H1 (cell line): ENCODE results near the gene TCEA2. TPM values are rescaled to one million over a fixed set of nuclear protein-coding genes. Genes with fewer than 3 reads are reported as not detected.

Source experiments
- CTCF ChIA-PET: fragments of 300-600 bp; sonication (Branson Sonifier 250); formaldehyde crosslinking; loops from one replicate; lab custom pipeline; 2021; ENCODE audit not compliant: partially characterized antibody; lab: Charles Lee
- POLR2A ChIA-PET: fragments of 300-600 bp; sonication (Branson Sonifier 250); formaldehyde crosslinking; loops from one replicate; lab custom pipeline; 2021; ENCODE audit warnings: inconsistent platforms; ENCODE audit not compliant: partially characterized antibody; lab: Charles Lee
- DNase-seq, 2 experiments: peaks; one replicate each; pipeline versions ENCODE4 v3.0.0 to v3.0.0-alpha.2; 2010 to 2022; ENCODE audit warnings: low spot score in 2 of 2, low read depth in 1 of 2, mixed read lengths in 1 of 2
- FAIRE-seq: peaks from 2 replicates; lab custom pipeline; 2011; peaks lifted over from hg19 to GRCh38; lab: Jason Lieb, UNC
- H2AFZ ChIP-seq: 2 replicates; pipeline ENCODE4 v1.8.1; 2012; ENCODE audit warnings: low read length, inconsistent platforms
- H2AK5ac ChIP-seq: 2 replicates; pipeline ENCODE4 v1.6.1; 2013; ENCODE audit warnings: low read depth, low read length
- H2BK120ac ChIP-seq: replicated peaks from 2 replicates; pipeline ENCODE3; 2013; ENCODE audit warnings: low read depth, low read length, inconsistent platforms
- H2BK12ac ChIP-seq: 2 replicates; pipeline ENCODE4 v1.6.1; 2013; ENCODE audit warnings: low read depth, low read length
- H2BK15ac ChIP-seq: 2 replicates; pipeline ENCODE4 v1.6.1; 2013; ENCODE audit warnings: low read length
- H2BK20ac ChIP-seq: 2 replicates; pipeline ENCODE4 v1.6.1; 2013; ENCODE audit warnings: low read length
- H2BK5ac ChIP-seq: 2 replicates; pipeline ENCODE4 v1.6.1; 2013; ENCODE audit warnings: low read depth, low read length
- H3K14ac ChIP-seq: 2 replicates; pipeline ENCODE4 v1.6.1; 2013; ENCODE audit warnings: inconsistent platforms; ENCODE audit not compliant: insufficient read length
- H3K18ac ChIP-seq: 2 replicates; pipeline ENCODE4 v1.6.1; 2013; ENCODE audit warnings: low read length; ENCODE audit errors: extremely low read depth
- H3K23ac ChIP-seq: 2 replicates; pipeline ENCODE4 v1.6.1; 2013; ENCODE audit warnings: inconsistent platforms; ENCODE audit not compliant: insufficient read length
- H3K23me2 ChIP-seq: 2 replicates; pipeline ENCODE4 v1.6.1; 2013; ENCODE audit warnings: low read depth, low read length
- H3K27ac ChIP-seq: 2 replicates; pipeline ENCODE4 v1.6.1; 2011; ENCODE audit warnings: low read depth, low read length, inconsistent platforms
- H3K27me3 ChIP-seq, 4 experiments: replicated peaks in 1 of 4; 1 replicate in 1 of 4; 2 replicates in 3 of 4; pipeline versions ENCODE4 v1.6.1 to v1.8.1; 2011 to 2013; ENCODE audit warnings: low read length in 3 of 4, mild to moderate bottlenecking in 3 of 4, inconsistent platforms in 2 of 4, mixed read lengths in 2 of 4, moderate library complexity in 1 of 4; ENCODE audit not compliant: control insufficient read depth in 3 of 4, insufficient read depth in 3 of 4; ENCODE audit errors: extremely low read depth in 1 of 4
- H3K36me3 ChIP-seq, 4 experiments: 2 replicates each; pipeline versions ENCODE4 v1.6.1 to v1.8.1; 2011 to 2013; ENCODE audit warnings: mild to moderate bottlenecking in 4 of 4, low read length in 3 of 4, moderate library complexity in 2 of 4, control low read depth in 1 of 4, inconsistent platforms in 1 of 4; ENCODE audit not compliant: insufficient read depth in 4 of 4, control insufficient read depth in 2 of 4
- H3K4ac ChIP-seq: replicated peaks from 2 replicates; pipeline ENCODE3; 2013; ENCODE audit warnings: low read length, low read depth, mixed read lengths, inconsistent platforms; ENCODE audit not compliant: insufficient read length
- H3K4me1 ChIP-seq, 4 experiments: replicated peaks in 1 of 4; 1 replicate in 1 of 4; 2 replicates in 3 of 4; pipeline versions ENCODE4 v1.6.1 to v1.8.1; 2011 to 2013; ENCODE audit warnings: low read length in 3 of 4, inconsistent platforms in 2 of 4, mixed read lengths in 1 of 4; ENCODE audit not compliant: insufficient read depth in 4 of 4, control insufficient read depth in 3 of 4
- H3K4me2 ChIP-seq, 2 experiments: 2 replicates each; pipeline versions ENCODE4 v1.6.1 to v1.8.1; 2011 to 2013; ENCODE audit warnings: low read depth in 2 of 2, low read length in 2 of 2, control low read depth in 1 of 2, inconsistent platforms in 1 of 2, mild to moderate bottlenecking in 1 of 2; ENCODE audit not compliant: insufficient read depth in 1 of 2
- H3K4me3 ChIP-seq, 4 experiments: fragments of 200-600, 300-600 bp in 1 of 4; sonication (generic), shearing (Covaris generic), sonication (Bioruptor Twin) in 1 of 4; 2 replicates each; pipeline versions ENCODE4 v1.5.1 to v1.8.1; 2011 to 2016; ENCODE audit warnings: low read length in 4 of 4, low read depth in 3 of 4, control low read depth in 2 of 4, inconsistent platforms in 2 of 4, mild to moderate bottlenecking in 2 of 4, mixed read lengths in 1 of 4, moderate library complexity in 1 of 4; ENCODE audit not compliant: insufficient read depth in 2 of 4; ENCODE audit errors: extremely low read depth in 1 of 4
- H3K56ac ChIP-seq: replicated peaks from 2 replicates; pipeline ENCODE3; 2013; ENCODE audit warnings: low read depth, mild to moderate bottlenecking, mixed read lengths, low read length, inconsistent platforms; ENCODE audit not compliant: insufficient read length
- H3K79me1 ChIP-seq: 2 replicates; pipeline ENCODE4 v1.6.1; 2013; ENCODE audit warnings: low read depth, low read length, control low read depth
- H3K79me2 ChIP-seq, 2 experiments: 2 replicates each; pipeline versions ENCODE4 v1.6.1 to v1.8.1; 2012 to 2013; ENCODE audit warnings: low read length in 2 of 2, mild to moderate bottlenecking in 2 of 2, inconsistent platforms in 1 of 2; ENCODE audit not compliant: insufficient read depth in 2 of 2, control insufficient read depth in 1 of 2
- H3K9ac ChIP-seq, 4 experiments: replicated peaks in 1 of 4; 1 replicate in 1 of 4; 2 replicates in 3 of 4; pipeline versions ENCODE4 v1.6.1 to v1.8.1; 2011 to 2013; ENCODE audit warnings: low read depth in 3 of 4, low read length in 3 of 4, control low read depth in 2 of 4, mild to moderate bottlenecking in 2 of 4, moderate library complexity in 2 of 4, inconsistent platforms in 1 of 4; ENCODE audit errors: extremely low read depth in 1 of 4
- H3K9me3 ChIP-seq, 2 experiments: 2 replicates each; pipeline versions ENCODE4 v1.6.1 to v1.8.1; 2012 to 2013; ENCODE audit warnings: mild to moderate bottlenecking in 2 of 2, moderate library complexity in 2 of 2, control low read depth in 1 of 2, inconsistent platforms in 1 of 2, low read depth in 1 of 2, low read length in 1 of 2, mixed read lengths in 1 of 2; ENCODE audit not compliant: insufficient read depth in 2 of 2
- H4K20me1 ChIP-seq, 2 experiments: replicated peaks in 1 of 2; 2 replicates each; pipeline versions ENCODE3 to v1.8.1; 2011 to 2013; ENCODE audit warnings: inconsistent platforms in 2 of 2, low read length in 2 of 2, mild to moderate bottlenecking in 1 of 2; ENCODE audit not compliant: insufficient read depth in 2 of 2, control insufficient read depth in 1 of 2
- H4K5ac ChIP-seq: 2 replicates; pipeline ENCODE4 v1.6.1; 2013; ENCODE audit warnings: low read length, low read depth, mixed read lengths, inconsistent platforms; ENCODE audit not compliant: insufficient read length
- H4K8ac ChIP-seq: 2 replicates; pipeline ENCODE4 v1.8.0; 2013; ENCODE audit warnings: mild to moderate bottlenecking, moderate library complexity, low read length, inconsistent platforms; ENCODE audit not compliant: insufficient read depth; ENCODE audit errors: extremely low read depth
- H4K91ac ChIP-seq: replicated peaks from 2 replicates; pipeline ENCODE3; 2013; ENCODE audit warnings: low read length, mixed read lengths, inconsistent platforms; ENCODE audit not compliant: insufficient read length
- WGBS, 2 experiments: shearing (Covaris generic) in 1 of 2; methylation state at CpG; one replicate each; pipeline versions ENCODE4 v1.1.6 to v1.1.7; 2013 to 2015; ENCODE audit warnings: low lambda C conversion rate in 2 of 2, mixed read lengths in 2 of 2, inconsistent platforms in 1 of 2, low coverage in 1 of 2, missing lambda C conversion rate in 1 of 2; ENCODE audit not compliant: insufficient replicate concordance in 2 of 2, insufficient coverage in 1 of 2, insufficient read length in 1 of 2; ENCODE audit errors: extremely low coverage in 1 of 2, missing lambda C conversion rate in 1 of 2; 5-methylcytosine and 5-hydroxymethylcytosine counted together
- polyA plus RNA-seq, 7 experiments: library from polyadenylated mRNA; depleted of rRNA in 3 of 7; stranded (reverse) in 5 of 7; unstranded in 2 of 7; fragments of >200 nt in 5 of 7; fragments of 200-250 nt in 2 of 7; gene quantifications; 1 replicate in 5 of 7; 2 replicates in 1 of 7; 4 replicates in 1 of 7; pipeline versions ENCODE4 v1.2.1 to v1.2.3, GENCODE V29; 2011 to 2013; ENCODE audit warnings: missing spikeins in 2 of 7, mixed read lengths in 2 of 7
- total RNA-seq: library from RNA; stranded (reverse); fragmentation: NEBNext Ultra II Directional; extraction: Animal tissue kit (Norgen Biotek cat#: 25700); gene quantifications from 2 replicates; pipeline ENCODE4 v1.2.1, GENCODE V29; 2021

TCEA2 gene
- total and polyA plus RNA-seq, 2 of the 8 experiments (the other 6 are each of a cell fraction or from before 2014, with no cell fraction given) = 41.4 to 42.3 TPM

DNA sequence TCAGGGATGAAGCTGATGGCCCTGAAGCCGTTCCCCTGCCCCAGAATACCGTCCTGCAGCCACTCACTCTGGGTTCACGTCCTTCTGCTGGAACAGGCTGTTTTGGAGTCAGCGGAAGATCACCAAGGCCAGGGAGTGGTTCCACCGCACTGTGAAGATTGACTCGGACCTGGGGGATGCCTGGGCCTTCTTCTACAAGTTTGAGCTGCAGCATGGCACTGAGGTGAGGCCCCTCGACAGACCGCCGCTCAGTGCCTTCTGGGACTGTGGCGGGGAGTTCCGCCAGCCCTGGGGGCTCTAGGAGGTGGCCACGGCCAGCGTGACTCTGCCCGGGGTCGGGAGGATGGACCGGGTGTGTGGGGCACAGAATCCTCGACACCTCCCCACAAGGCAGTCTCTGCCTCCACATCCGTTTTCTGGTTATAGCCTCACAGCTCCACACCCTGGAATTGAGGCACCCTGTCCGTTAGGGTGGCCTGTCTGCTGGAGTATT, 31.1 kb upstream of the TCEA2 start:
- H3K9ac ChIP-seq = no peak overlapping the region
- no peak overlapping the region for H3K4me3 ChIP-seq
- no peak overlapping the region for H2BK5ac ChIP-seq

More for the DNA sequence above, 31.1 kb upstream of the TCEA2 start:
- no peak overlapping the region for H3K27ac ChIP-seq
- no peak overlapping the region for H4K5ac ChIP-seq
- no peak overlapping the region for H3K4ac ChIP-seq
- H2BK120ac ChIP-seq = no peak overlapping the region
- H3K14ac ChIP-seq = no peak overlapping the region
- H2BK12ac ChIP-seq = no peak overlapping the region
- no peak overlapping the region for H4K8ac ChIP-seq
- no peaks in the 10 kb centered on the region for H3K27me3 ChIP-seq
- ChIA-PET POLR2A (interaction anchor here (1.1 kb wide), 1 partner anchor 13 kb away, joined by 4 read pairs; no protein-coding TSS in a partner anchor), CTCF (interaction anchor here (1.8 kb wide), 1 partner anchor 38 kb away, joined by 6 read pairs; no protein-coding TSS in a partner anchor)
- WGBS, 2 experiments = 94% methylated on average over 13 of the region's 19 CpGs; no CpG with 5 or more reads in 1 of the 2 experiments
- peaks cover 2% of the 10 kb centered on the region; the same call in 1 of the 2 replicates for H3K79me1 ChIP-seq
- H4K91ac ChIP-seq = no peak overlapping the region
- no peaks in the 10 kb centered on the region for H3K79me2 ChIP-seq
- no peaks in the 10 kb centered on the region for H3K23me2 ChIP-seq
- no peaks in the 10 kb centered on the region for H3K9me3 ChIP-seq
- H2AK5ac ChIP-seq = no peak overlapping the region
- H3K36me3 ChIP-seq = peaks cover 17 to 39% (median 30%) of the 10 kb centered on the region in 4 experiments
- no peak overlapping the region for H2BK20ac ChIP-seq
- DNase-seq (no peak), FAIRE-seq (no peak)
- H2AFZ ChIP-seq = no peak overlapping the region
- no peak overlapping the region for H2BK15ac ChIP-seq
- no peak overlapping the region for H3K23ac ChIP-seq
- peaks cover 0 to 7% of the 10 kb centered on the region in 2 experiments for H4K20me1 ChIP-seq
- H3K18ac ChIP-seq = no peak overlapping the region
- H3K4me1 ChIP-seq = peaks cover 0 to 15% (median 11%) of the 10 kb centered on the region in 4 experiments; a peak in 6 of 7 replicates
- H3K4me2 ChIP-seq = no peak overlapping the region
- no peak overlapping the region for H3K56ac ChIP-seq
